Neural progenitor cell (in vitro differentiated cells): Measurements from ENCODE around the gene FHOD3. TPM values are rescaled to one million over a fixed set of nuclear protein-coding genes. Genes with fewer than 3 reads are reported as not detected.

Experiments
- DNase-seq: peaks from one replicate; pipeline ENCODE4 v3.0.0-alpha.2; 2016; ENCODE audit warnings: low spot score
- H2AFZ ChIP-seq: fragments of 200-600 bp; sonication (generic); replicated peaks from 2 replicates; pipeline ENCODE4 v1.6.1; 2016; ENCODE audit warnings: antibody characterized with exemption
- H3F3A ChIP-seq: fragments of 200-600 bp; sonication (generic); 2 replicates; pipeline ENCODE4 v1.6.1; 2016; ENCODE audit warnings: antibody characterized with exemption, low read depth
- H3K27ac ChIP-seq: fragments of 200-600 bp; sonication (generic); 2 replicates; pipeline ENCODE4 v1.5.1; 2016; ENCODE audit warnings: mild to moderate bottlenecking
- H3K27me3 ChIP-seq: fragments of 200-600 bp; sonication (generic); 2 replicates; pipeline ENCODE4 v1.6.1; 2016; ENCODE audit warnings: mild to moderate bottlenecking, moderate library complexity
- H3K36me3 ChIP-seq: fragments of 200-600 bp; sonication (generic); 2 replicates; pipeline ENCODE4 v1.5.1; 2016
- H3K4me1 ChIP-seq: fragments of 200-600 bp; sonication (generic); 2 replicates; pipeline ENCODE4 v1.6.1; 2016; ENCODE audit warnings: mixed run types
- H3K4me2 ChIP-seq: fragments of 200-600 bp; sonication (generic); 2 replicates; pipeline ENCODE4 v1.6.1; 2016
- H3K4me3 ChIP-seq: fragments of 200-600 bp; sonication (generic); 2 replicates; pipeline ENCODE4 v1.5.1; 2016
- H3K79me2 ChIP-seq: fragments of 200-600 bp; sonication (generic); 2 replicates; pipeline ENCODE4 v1.6.1; 2016; ENCODE audit warnings: low read depth
- H3K9ac ChIP-seq: fragments of 200-600 bp; sonication (generic); 2 replicates; pipeline ENCODE4 v1.6.1; 2016
- H3K9me3 ChIP-seq: fragments of 200-600 bp; sonication (generic); 2 replicates; pipeline ENCODE4 v1.5.1; 2016; ENCODE audit warnings: low read depth
- H4K20me1 ChIP-seq: fragments of 200-600 bp; sonication (generic); 2 replicates; pipeline ENCODE4 v1.6.1; 2016; ENCODE audit warnings: low read depth
- H3K27ac Mint-ChIP-seq: 3 replicates; pipeline ENCODE4 v1.8.0; 2021; ENCODE audit warnings: mixed read lengths
- H3K27me3 Mint-ChIP-seq: 2 replicates; pipeline ENCODE4 v1.8.0; 2022; ENCODE audit warnings: low read depth, mild to moderate bottlenecking, inconsistent platforms, moderate library complexity, mixed read lengths; ENCODE audit not compliant: insufficient read depth
- H3K36me3 Mint-ChIP-seq: 3 replicates; pipeline ENCODE4 v1.8.0; 2021; ENCODE audit warnings: mixed read lengths
- H3K4me1 Mint-ChIP-seq: 3 replicates; pipeline ENCODE4 v1.8.0; 2021; ENCODE audit warnings: mixed read lengths
- H3K4me3 Mint-ChIP-seq: 3 replicates; pipeline ENCODE4 v1.8.0; 2021; ENCODE audit warnings: mild to moderate bottlenecking, moderate library complexity, mixed read lengths
- H3K9me3 Mint-ChIP-seq: 3 replicates; pipeline ENCODE4 v1.8.0; 2020; ENCODE audit warnings: mixed read lengths
- CTCF ChIP-seq: fragments of 200-600 bp; sonication (generic); IDR thresholded peaks from 2 replicates; pipeline ENCODE4 v1.5.1; 2017; ENCODE audit warnings: antibody characterized with exemption, mild to moderate bottlenecking
- EZH2 ChIP-seq: fragments of 200-600 bp; sonication (generic); IDR thresholded peaks from 2 replicates; pipeline ENCODE4 v1.6.1; 2017; ENCODE audit warnings: antibody characterized with exemption, mild to moderate bottlenecking, moderate library complexity
- EZH2phosphoT487 ChIP-seq: fragments of 200-600 bp; sonication (generic); IDR thresholded peaks from 2 replicates; pipeline ENCODE4 v1.6.1; 2017; ENCODE audit warnings: antibody characterized with exemption
- total RNA-seq: library from RNA; depleted of rRNA; stranded (reverse); fragments of >200 nt; gene quantifications from 2 replicates; pipeline ENCODE4 v1.2.3, GENCODE V29; 2015; ENCODE audit warnings: low replicate concordance

FHOD3 gene
- total RNA-seq, 1 donor from 2014 or later = 69.7 TPM

GRCh38 chr18:36610661-36611060 lies 313.1 kb downstream of the FHOD3 start:
- DNase-seq = peak; percentile 31
- Histone ChIP-seq H3K27me3 (no peaks in the 10 kb centered on the region), H3K79me2 (no peaks in the 10 kb centered on the region), H3K9ac (no peak overlapping the region), H3K4me3 (no peak overlapping the region), H2AFZ (no peak overlapping the region), H3K27ac (peak overlapping the region; percentile 30), H3K4me2 (peak overlapping the region; percentile 4), H3F3A (peaks cover 25% of the 10 kb centered on the region), H3K9me3 (no peaks in the 10 kb centered on the region), H4K20me1 (no peaks in the 10 kb centered on the region), H3K36me3 (peaks cover 4% of the 10 kb centered on the region), H3K4me1 (peaks cover 23% of the 10 kb centered on the region)
- H3K9me3 Mint-ChIP-seq = no peaks in the 10 kb centered on the region
- no peak for TF ChIP-seq CTCF
- no peak for TF ChIP-seq EZH2phosphoT487
- TF ChIP-seq EZH2 = no peak
- H3K36me3 Mint-ChIP-seq = peaks cover 33% of the 10 kb centered on the region
- peaks cover 2% of the 10 kb centered on the region for H3K27me3 Mint-ChIP-seq
- no peak overlapping the region for H3K27ac Mint-ChIP-seq
- H3K4me1 Mint-ChIP-seq = peaks cover 9% of the 10 kb centered on the region
- no peak overlapping the region for H3K4me3 Mint-ChIP-seq

GRCh38 chr18:36613069-36613468 lies 315.6 kb downstream of the FHOD3 start:
- no peaks in the 10 kb centered on the region for H3K27me3 ChIP-seq
- peaks cover 20% of the 10 kb centered on the region for H3F3A ChIP-seq
- no peak for TF ChIP-seq EZH2
- TF ChIP-seq CTCF = no peak
- TF ChIP-seq EZH2phosphoT487 = no peak
- no peaks in the 10 kb centered on the region for H3K36me3 ChIP-seq
- no peaks in the 10 kb centered on the region for H3K27me3 Mint-ChIP-seq
- peaks cover 15% of the 10 kb centered on the region for H3K4me1 Mint-ChIP-seq
- peaks cover 19% of the 10 kb centered on the region for H3K4me1 ChIP-seq
- no peak overlapping the region for H3K4me3 Mint-ChIP-seq
- no peak overlapping the region for H3K4me3 ChIP-seq
- no peaks in the 10 kb centered on the region for H3K9me3 Mint-ChIP-seq
- no peak overlapping the region for H3K27ac Mint-ChIP-seq
- H3K79me2 ChIP-seq = no peaks in the 10 kb centered on the region
- DNase-seq = no peak
- no peak overlapping the region for H3K27ac ChIP-seq
- peaks cover 34% of the 10 kb centered on the region for H3K36me3 Mint-ChIP-seq
- no peaks in the 10 kb centered on the region for H4K20me1 ChIP-seq
- H3K4me2 ChIP-seq = no peak overlapping the region
- no peak overlapping the region for H3K9ac ChIP-seq
- H3K9me3 ChIP-seq = no peaks in the 10 kb centered on the region
- H2AFZ ChIP-seq = no peak overlapping the region

- Histone ChIP-seq H3K9ac (no peak overlapping the region), H3K27ac (no peak overlapping the region), H3K4me3 (no peak overlapping the region), H4K20me1 (no peaks in the 10 kb centered on the region), H3K79me2 (no peaks in the 10 kb centered on the region), H3K9me3 (no peaks in the 10 kb centered on the region), H3F3A (peaks cover 15% of the 10 kb centered on the region), H2AFZ (no peak overlapping the region), H3K27me3 (no peaks in the 10 kb centered on the region), H3K4me1 (peaks cover 17% of the 10 kb centered on the region), H3K36me3 (no peaks in the 10 kb centered on the region), H3K4me2 (no peak overlapping the region)
- H3K4me3 Mint-ChIP-seq = no peak overlapping the region
- H3K27ac Mint-ChIP-seq = no peak overlapping the region
- TF ChIP-seq EZH2 (no peak), CTCF (no peak), EZH2phosphoT487 (no peak)
- H3K4me1 Mint-ChIP-seq = peaks cover 15% of the 10 kb centered on the region
- no peaks in the 10 kb centered on the region for H3K27me3 Mint-ChIP-seq
- H3K9me3 Mint-ChIP-seq = no peaks in the 10 kb centered on the region
- DNase-seq = no peak
- peaks cover 34% of the 10 kb centered on the region for H3K36me3 Mint-ChIP-seq
These were observed 316.3 kb downstream of the FHOD3 start for GRCh38 chr18:36613810-36614209.

GRCh38 chr18:36620788-36621187 lies 323.3 kb downstream of the FHOD3 start:
- Histone ChIP-seq H3K79me2 (no peaks in the 10 kb centered on the region), H2AFZ (no peak overlapping the region), H3K9ac (no peak overlapping the region), H4K20me1 (no peaks in the 10 kb centered on the region), H3K9me3 (no peaks in the 10 kb centered on the region), H3K27ac (no peak overlapping the region), H3K4me3 (no peak overlapping the region), H3K4me1 (no peaks in the 10 kb centered on the region), H3K36me3 (no peaks in the 10 kb centered on the region), H3K27me3 (no peaks in the 10 kb centered on the region), H3F3A (no peaks in the 10 kb centered on the region), H3K4me2 (no peak overlapping the region)
- no peak overlapping the region for H3K4me3 Mint-ChIP-seq
- TF ChIP-seq EZH2phosphoT487 = no peak
- H3K36me3 Mint-ChIP-seq = peaks cover 30% of the 10 kb centered on the region
- H3K9me3 Mint-ChIP-seq = no peaks in the 10 kb centered on the region
- peaks cover 2% of the 10 kb centered on the region for H3K27me3 Mint-ChIP-seq
- DNase-seq = no peak
- no peak overlapping the region for H3K27ac Mint-ChIP-seq
- peaks cover 12% of the 10 kb centered on the region for H3K4me1 Mint-ChIP-seq
